RWPE2 (cell line): Measurements from ENCODE around the gene ZNF483.
"Not testable (repeated sequence)": the region's sequence is repeated elsewhere in the genome, so short reads cannot be mapped to it uniquely, and the experiment has no call there.

Experiments
- ATAC-seq: fragments of 200-7000 bp; cut with Tn5 transposase; 3 replicates; pipeline ENCODE4 v1.9.1; 2021; ENCODE audit warnings: low read depth
- DNase-seq: peaks from one replicate; pipeline ENCODE4 v3.0.0-alpha.2; 2020; ENCODE audit warnings: low spot score
- H3K27ac ChIP-seq: fragments of 450-650 bp; 2 replicates; pipeline ENCODE4 v1.5.1; 2017; ENCODE audit warnings: mild to moderate bottlenecking; ENCODE audit not compliant: poor library complexity, severe bottlenecking
- H3K27me3 ChIP-seq: fragments of 250-450 bp; sonication (Bioruptor Pico); 2 replicates; pipeline ENCODE4 v1.5.1; 2021; ENCODE audit warnings: mild to moderate bottlenecking, moderate library complexity; ENCODE audit not compliant: insufficient read depth, poor library complexity, severe bottlenecking
- H3K36me3 ChIP-seq: fragments of 250-450 bp; sonication (Bioruptor Pico); 2 replicates; pipeline ENCODE4 v1.5.1; 2020; ENCODE audit warnings: low read depth, mild to moderate bottlenecking, moderate library complexity
- H3K4me1 ChIP-seq: fragments of 250-450 bp; sonication (Bioruptor Pico); 2 replicates; pipeline ENCODE4 v1.5.1; 2021; ENCODE audit warnings: mild to moderate bottlenecking, moderate library complexity; ENCODE audit not compliant: insufficient read depth, poor library complexity, severe bottlenecking
- H3K4me3 ChIP-seq: fragments of 250-450 bp; sonication (Bioruptor Pico); 2 replicates; pipeline ENCODE4 v1.5.1; 2021; ENCODE audit warnings: mild to moderate bottlenecking, moderate library complexity; ENCODE audit not compliant: severe bottlenecking
- H3K9me3 ChIP-seq: fragments of 250-450 bp; sonication (Bioruptor Pico); 2 replicates; pipeline ENCODE4 v1.5.1; 2021; ENCODE audit warnings: mild to moderate bottlenecking, moderate library complexity; ENCODE audit not compliant: severe bottlenecking
- TF ChIP-seq, protein P1 (sequence below): fragments of 450-650 bp; IDR thresholded peaks from one replicate; pipeline ENCODE4 v1.5.1; 2017; ENCODE audit warnings: mild to moderate bottlenecking, moderate library complexity; ENCODE audit not compliant: poor library complexity, severe bottlenecking

Gene ZNF483

DNA sequence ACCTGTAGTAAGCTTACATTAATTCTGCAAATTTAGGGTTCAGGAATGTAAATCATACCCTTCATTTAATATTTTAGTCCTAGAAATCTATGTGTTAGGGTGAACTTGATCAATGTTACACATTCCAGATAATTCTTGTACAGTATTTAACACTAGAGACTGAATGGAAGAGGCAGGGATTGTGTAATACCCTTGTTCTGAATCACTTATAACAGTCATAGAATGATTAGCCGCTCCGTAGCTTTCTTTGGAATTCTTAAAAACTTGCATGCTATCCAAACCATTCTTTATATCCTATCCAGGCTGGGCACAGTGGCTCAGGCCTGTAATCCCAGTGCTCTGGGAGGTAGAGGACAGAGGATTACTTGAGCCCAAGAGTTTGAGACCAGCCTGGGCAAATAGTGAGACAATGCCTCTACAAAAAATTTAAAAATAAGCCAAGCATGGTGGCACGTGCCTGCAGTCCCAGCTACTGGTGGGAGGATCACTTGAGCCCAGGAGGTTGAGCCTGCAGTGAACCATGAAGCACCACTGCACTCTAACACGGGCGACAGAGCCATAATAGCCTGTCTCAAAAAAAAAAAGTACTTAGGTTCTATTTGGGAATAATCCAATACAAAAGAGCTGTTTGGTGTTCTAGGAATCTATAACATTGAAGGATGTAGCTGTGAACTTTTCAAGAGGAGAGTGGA lies 8.3 kb downstream of the ZNF483 start:
- Histone ChIP-seq H3K36me3 (peaks cover 18% of the 10 kb centered on the region), H3K9me3 (no peaks in the 10 kb centered on the region), H3K4me3 (no peak overlapping the region), H3K27ac (no peak overlapping the region), H3K4me1 (no peaks in the 10 kb centered on the region), H3K27me3 (no peaks in the 10 kb centered on the region)
- TF ChIP-seq, protein P1, sequence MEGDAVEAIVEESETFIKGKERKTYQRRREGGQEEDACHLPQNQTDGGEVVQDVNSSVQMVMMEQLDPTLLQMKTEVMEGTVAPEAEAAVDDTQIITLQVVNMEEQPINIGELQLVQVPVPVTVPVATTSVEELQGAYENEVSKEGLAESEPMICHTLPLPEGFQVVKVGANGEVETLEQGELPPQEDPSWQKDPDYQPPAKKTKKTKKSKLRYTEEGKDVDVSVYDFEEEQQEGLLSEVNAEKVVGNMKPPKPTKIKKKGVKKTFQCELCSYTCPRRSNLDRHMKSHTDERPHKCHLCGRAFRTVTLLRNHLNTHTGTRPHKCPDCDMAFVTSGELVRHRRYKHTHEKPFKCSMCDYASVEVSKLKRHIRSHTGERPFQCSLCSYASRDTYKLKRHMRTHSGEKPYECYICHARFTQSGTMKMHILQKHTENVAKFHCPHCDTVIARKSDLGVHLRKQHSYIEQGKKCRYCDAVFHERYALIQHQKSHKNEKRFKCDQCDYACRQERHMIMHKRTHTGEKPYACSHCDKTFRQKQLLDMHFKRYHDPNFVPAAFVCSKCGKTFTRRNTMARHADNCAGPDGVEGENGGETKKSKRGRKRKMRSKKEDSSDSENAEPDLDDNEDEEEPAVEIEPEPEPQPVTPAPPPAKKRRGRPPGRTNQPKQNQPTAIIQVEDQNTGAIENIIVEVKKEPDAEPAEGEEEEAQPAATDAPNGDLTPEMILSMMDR, result no peak
- ATAC-seq, result no peak
- no peak for DNase-seq

DNA sequence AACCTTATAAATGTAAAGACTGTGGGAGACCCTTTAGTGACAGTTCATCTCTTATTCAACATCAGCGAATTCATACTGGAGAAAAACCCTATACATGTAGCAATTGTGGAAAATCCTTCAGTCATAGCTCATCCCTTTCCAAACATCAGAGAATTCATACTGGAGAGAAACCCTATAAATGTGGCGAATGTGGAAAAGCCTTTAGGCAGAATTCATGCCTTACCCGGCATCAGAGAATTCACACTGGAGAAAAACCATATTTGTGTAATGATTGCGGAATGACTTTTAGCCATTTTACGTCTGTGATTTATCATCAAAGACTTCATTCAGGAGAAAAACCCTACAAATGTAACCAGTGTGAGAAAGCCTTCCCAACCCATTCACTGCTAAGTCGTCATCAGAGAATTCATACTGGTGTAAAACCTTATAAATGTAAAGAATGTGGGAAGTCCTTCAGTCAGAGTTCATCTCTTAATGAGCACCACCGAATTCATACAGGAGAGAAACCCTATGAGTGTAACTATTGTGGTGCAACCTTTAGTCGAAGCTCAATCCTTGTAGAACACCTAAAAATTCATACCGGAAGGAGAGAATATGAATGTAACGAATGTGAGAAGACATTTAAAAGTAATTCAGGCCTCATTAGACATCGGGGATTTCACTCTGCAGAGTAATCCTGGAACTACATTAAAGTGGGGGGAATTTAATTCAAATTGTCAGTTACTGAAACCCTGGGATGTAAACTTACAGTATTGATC lies 17.7 kb downstream of the ZNF483 start:
- ATAC-seq (no peak), DNase-seq (no peak)
- TF ChIP-seq, protein P1, result no peak
- Histone ChIP-seq H3K4me3 (no peak overlapping the region), H3K9me3 (peaks cover 36% of the 10 kb centered on the region), H3K36me3 (peaks cover 13% of the 10 kb centered on the region), H3K27me3 (no peaks in the 10 kb centered on the region), H3K4me1 (no peaks in the 10 kb centered on the region), H3K27ac (no peak overlapping the region)

DNA sequence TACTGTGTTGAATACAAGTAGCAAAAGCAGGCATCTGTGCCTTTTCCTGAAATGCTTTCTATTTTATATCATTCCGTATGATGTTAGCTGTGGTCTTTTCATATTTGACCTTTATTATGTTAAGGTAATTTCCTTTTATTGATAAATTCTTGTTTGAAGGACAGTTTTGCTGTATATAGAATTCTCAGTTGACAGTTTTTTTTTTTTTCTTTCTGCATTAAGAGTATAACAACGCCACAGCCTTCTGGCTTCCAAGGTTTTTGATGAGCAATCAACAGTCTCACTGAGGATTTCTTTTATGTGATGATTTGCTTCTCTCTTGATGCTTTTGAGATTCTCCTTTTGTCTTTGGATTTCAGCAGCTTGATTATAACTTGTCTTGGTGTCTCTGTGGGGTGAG lies 23.6 kb downstream of the ZNF483 start:
- Histone ChIP-seq H3K27me3 (no peaks in the 10 kb centered on the region), H3K36me3 (no peaks in the 10 kb centered on the region), H3K4me3 (no peak overlapping the region), H3K4me1 (no peaks in the 10 kb centered on the region), H3K27ac (no peak overlapping the region), H3K9me3 (peaks cover 30% of the 10 kb centered on the region)
- DNase-seq (no peak), ATAC-seq (no peak)
- TF ChIP-seq, protein P1, result no peak

DNA sequence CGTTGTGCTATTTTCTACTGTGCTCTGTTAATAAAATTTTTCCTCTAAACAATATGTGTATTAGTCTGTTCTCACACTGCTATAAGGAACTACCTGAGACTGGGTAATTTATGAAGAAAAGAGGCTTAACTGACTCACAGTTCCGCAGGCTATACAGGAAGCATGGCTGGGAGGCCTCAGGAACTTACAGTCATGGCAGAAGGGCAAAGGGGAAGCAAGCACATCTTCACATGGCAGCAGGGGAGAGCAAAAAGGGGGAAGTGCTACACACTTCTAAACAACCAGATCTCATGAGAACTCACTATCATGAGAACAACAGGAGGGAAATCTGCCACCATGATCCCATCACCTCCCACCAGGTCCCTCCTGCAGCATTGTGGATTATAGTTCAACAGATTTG lies 30.4 kb downstream of the ZNF483 start:
- not testable (repeated sequence) for H3K27me3 ChIP-seq, H3K4me1 ChIP-seq, H3K27ac ChIP-seq, ATAC-seq, H3K9me3 ChIP-seq, H3K4me3 ChIP-seq, DNase-seq, H3K36me3 ChIP-seq

DNA sequence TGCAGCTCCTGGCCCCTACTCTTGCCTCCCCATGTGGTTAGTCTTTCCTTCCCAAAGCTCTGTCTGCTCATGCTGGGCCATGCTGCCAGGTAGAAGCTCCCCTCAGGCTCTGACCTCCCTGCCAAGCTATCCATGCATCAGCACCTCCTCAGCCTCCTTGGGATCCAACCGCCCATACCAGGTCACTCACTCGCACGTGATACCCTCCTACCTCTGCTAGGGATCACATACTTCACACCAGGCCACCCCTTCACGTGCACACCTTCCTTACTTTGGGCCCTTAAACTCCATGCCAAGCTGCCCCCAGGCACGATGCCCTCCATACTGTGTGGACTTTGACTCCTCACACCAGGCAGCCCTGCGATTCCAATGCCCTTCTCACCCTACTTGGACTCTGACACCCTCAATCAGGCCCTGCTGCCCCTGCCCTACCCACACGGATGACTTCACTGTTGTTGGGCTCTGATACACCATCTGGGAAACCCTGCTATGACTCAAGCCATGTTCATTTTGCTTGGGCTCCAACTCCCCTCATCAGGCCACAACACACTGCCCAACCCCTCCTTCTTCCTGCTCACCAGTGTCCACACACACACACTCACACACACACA lies 34.1 kb downstream of the ZNF483 start:
- DNase-seq, result no peak
- ATAC-seq, result peak; percentile 44; the same call in 1 of the 3 replicates
- H3K36me3 ChIP-seq, result peaks cover 23% of the 10 kb centered on the region
- H3K27me3 ChIP-seq, result no peaks in the 10 kb centered on the region
- no peak overlapping the region for H3K27ac ChIP-seq
- TF ChIP-seq, protein P1, result no peak
- peaks cover 4% of the 10 kb centered on the region for H3K9me3 ChIP-seq
- H3K4me3 ChIP-seq, result no peak overlapping the region
- H3K4me1 ChIP-seq, result no peaks in the 10 kb centered on the region
